ENCODE results near the gene NEK6.

- no peak for TF ChIP-seq CTCF (IDR thresholded peaks at IDR 0.05; ENCODE audit: poor library complexity)
- TF ChIP-seq EZH2phosphoT487 (IDR thresholded peaks at IDR 0.05; ENCODE audit: low read depth, severe bottlenecking, unreplicated experiment) = no peak
- TF ChIP-seq EZH2 (IDR thresholded peaks at IDR 0.05; ENCODE audit: borderline replicate concordance) = no peak
These were observed 88.1 kb downstream of the NEK6 start for GRCh38 chr9:124345751-124346281.

Data from hepatocyte (in vitro differentiated cells).